ENCODE data around the gene EPN3. TPM values are rescaled to one million over a fixed set of nuclear protein-coding genes. Genes with fewer than 3 reads are reported as not detected.

EPN3 gene
- total RNA-seq, 4 donors from 2014 or later: 30.3 to 110 (median 78.5) TPM

DNA sequence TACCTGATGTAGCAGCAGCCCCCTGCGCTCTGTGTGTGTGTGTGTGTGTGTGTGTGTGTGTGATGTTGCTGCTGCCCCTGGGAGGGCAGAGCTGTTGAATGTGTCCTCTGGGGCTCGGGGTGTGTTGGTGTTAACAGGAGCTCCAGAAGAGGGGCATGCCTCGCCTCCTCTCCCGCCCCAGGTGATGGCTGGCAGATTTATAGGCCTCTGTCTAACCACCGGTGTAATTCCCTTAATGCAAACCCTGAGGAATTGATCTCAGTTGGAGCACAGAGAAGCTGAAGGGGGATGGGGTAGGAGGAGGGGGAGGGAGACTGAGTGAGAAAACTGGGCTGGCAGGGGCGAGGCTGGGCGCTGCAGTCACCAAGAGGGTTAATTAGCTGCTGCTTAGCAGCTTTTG lies 38.0 kb downstream of the EPN3 start:
- WGBS: 79% methylated on average over 6 of the region's 7 CpGs
- DNase-seq (ENCODE audit: low spot score in 2 of 2): no peak
- Histone ChIP-seq H3K9me3 (no peaks in the 10 kb centered on the region), H3K27me3 (peaks cover under 1% of the 10 kb centered on the region), H3K27ac (no peak overlapping the region), H3K4me3 (no peak overlapping the region), H3K36me3 (no peaks in the 10 kb centered on the region), H3K4me1 (peaks cover 3% of the 10 kb centered on the region)
- TF ChIP-seq EP300 (IDR thresholded peaks at IDR 0.05): no peak
- TF ChIP-seq, protein P1, sequence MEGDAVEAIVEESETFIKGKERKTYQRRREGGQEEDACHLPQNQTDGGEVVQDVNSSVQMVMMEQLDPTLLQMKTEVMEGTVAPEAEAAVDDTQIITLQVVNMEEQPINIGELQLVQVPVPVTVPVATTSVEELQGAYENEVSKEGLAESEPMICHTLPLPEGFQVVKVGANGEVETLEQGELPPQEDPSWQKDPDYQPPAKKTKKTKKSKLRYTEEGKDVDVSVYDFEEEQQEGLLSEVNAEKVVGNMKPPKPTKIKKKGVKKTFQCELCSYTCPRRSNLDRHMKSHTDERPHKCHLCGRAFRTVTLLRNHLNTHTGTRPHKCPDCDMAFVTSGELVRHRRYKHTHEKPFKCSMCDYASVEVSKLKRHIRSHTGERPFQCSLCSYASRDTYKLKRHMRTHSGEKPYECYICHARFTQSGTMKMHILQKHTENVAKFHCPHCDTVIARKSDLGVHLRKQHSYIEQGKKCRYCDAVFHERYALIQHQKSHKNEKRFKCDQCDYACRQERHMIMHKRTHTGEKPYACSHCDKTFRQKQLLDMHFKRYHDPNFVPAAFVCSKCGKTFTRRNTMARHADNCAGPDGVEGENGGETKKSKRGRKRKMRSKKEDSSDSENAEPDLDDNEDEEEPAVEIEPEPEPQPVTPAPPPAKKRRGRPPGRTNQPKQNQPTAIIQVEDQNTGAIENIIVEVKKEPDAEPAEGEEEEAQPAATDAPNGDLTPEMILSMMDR (IDR thresholded peaks at IDR 0.05): no peak
- TF ChIP-seq POLR2A (IDR thresholded peaks at IDR 0.05): no peak
- no peak for TF ChIP-seq POLR2AphosphoS5 (IDR thresholded peaks at IDR 0.05)

DNA sequence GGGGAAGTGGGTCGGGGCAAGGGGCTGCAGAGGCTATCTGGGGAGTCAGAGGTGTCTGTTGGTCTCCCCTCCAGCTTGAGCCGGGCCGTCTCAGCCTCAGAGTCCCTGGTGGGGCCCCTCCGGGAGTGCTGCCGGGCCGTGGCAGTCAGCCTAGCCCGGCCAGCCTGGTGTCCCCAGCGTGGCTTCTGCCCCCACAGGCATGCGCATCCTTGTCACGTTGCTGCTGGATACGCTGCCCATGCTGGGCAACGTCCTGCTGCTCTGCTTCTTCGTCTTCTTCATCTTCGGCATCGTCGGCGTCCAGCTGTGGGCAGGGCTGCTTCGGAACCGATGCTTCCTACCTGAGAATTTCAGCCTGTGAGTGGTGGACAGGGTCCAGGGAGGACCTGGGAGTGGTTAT lies 39.1 kb downstream of the EPN3 start:
- Histone ChIP-seq H3K36me3 (no peaks in the 10 kb centered on the region), H3K4me3 (no peak overlapping the region), H3K27ac (no peak overlapping the region), H3K4me1 (no peaks in the 10 kb centered on the region), H3K9me3 (no peaks in the 10 kb centered on the region), H3K27me3 (no peaks in the 10 kb centered on the region)
- whole genome bisulfite sequencing: 83% methylated on average over 7 of the region's 19 CpGs
- no peak for DNase-seq (ENCODE audit: low spot score in 2 of 2)
- TF ChIP-seq, protein P1 (IDR thresholded peaks at IDR 0.05): no peak
- no peak for TF ChIP-seq POLR2AphosphoS5 (IDR thresholded peaks at IDR 0.05)
- no peak for TF ChIP-seq POLR2A (IDR thresholded peaks at IDR 0.05)
- no peak for TF ChIP-seq EP300 (IDR thresholded peaks at IDR 0.05)

DNA sequence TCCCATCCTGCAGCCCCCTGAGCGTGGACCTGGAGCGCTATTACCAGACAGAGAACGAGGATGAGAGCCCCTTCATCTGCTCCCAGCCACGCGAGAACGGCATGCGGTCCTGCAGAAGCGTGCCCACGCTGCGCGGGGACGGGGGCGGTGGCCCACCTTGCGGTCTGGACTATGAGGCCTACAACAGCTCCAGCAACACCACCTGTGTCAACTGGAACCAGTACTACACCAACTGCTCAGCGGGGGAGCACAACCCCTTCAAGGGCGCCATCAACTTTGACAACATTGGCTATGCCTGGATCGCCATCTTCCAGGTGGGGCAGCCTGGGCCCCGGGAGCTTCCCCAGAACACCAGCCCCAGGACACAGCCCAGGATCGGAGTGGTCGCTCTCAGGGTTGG lies 40.0 kb downstream of the EPN3 start:
- WGBS: 96% methylated on average over 20 of the region's 20 CpGs
- Histone ChIP-seq H3K27ac (no peak overlapping the region), H3K9me3 (no peaks in the 10 kb centered on the region), H3K4me1 (no peaks in the 10 kb centered on the region), H3K4me3 (no peak overlapping the region), H3K36me3 (no peaks in the 10 kb centered on the region), H3K27me3 (no peaks in the 10 kb centered on the region)
- TF ChIP-seq POLR2AphosphoS5 (IDR thresholded peaks at IDR 0.05) (no peak), EP300 (IDR thresholded peaks at IDR 0.05) (no peak)
- TF ChIP-seq, protein P1 (IDR thresholded peaks at IDR 0.05): no peak
- no peak for DNase-seq (ENCODE audit: low spot score in 2 of 2)

DNA sequence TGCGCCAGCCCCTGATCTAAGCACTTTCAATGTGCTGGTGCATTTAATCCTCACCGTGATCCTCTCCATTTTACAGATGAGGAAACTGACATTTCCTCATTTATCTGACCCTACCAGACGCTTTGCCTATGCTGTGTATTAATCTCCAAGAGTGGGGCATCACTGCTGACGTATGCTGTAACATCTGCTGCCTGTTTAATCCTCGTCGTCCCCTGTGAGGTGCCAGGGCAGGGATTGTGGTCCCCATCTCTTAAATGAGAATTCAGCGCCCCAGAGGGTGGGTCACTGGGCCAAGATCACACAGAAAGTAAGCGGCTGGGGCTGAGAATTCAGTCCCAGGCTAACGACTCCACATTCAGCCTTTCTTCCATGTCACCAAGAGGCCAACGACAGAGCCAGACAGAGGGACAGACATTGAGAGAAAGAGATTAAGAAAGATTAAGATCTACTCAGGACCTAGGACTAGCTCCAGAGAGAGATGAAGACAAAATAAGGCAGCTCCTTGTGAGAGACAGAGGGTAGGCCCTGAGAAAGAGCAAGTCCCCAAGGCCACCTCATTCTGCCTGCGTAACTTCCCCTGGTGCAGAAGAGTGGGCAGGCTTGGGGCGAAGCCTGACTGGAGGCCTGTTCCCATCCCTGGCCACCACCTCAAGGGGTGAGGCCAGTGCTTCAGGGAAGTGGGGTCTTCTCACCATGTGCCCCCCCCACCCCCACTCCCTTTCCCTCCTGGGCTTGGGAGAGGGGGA lies 41.5 kb downstream of the EPN3 start:
- Histone ChIP-seq H3K9me3 (no peaks in the 10 kb centered on the region), H3K27ac (no peak overlapping the region), H3K27me3 (no peaks in the 10 kb centered on the region), H3K4me3 (no peak overlapping the region), H3K4me1 (no peaks in the 10 kb centered on the region), H3K36me3 (no peaks in the 10 kb centered on the region)
- TF ChIP-seq, protein P1 (IDR thresholded peaks at IDR 0.05): no peak
- TF ChIP-seq POLR2AphosphoS5 (IDR thresholded peaks at IDR 0.05) (no peak), POLR2A (IDR thresholded peaks at IDR 0.05) (no peak), EP300 (IDR thresholded peaks at IDR 0.05) (no peak)
- DNase-seq (ENCODE audit: low spot score in 2 of 2): no peak
- 90% methylated on average over 12 of the region's 12 CpGs for WGBS

DNA sequence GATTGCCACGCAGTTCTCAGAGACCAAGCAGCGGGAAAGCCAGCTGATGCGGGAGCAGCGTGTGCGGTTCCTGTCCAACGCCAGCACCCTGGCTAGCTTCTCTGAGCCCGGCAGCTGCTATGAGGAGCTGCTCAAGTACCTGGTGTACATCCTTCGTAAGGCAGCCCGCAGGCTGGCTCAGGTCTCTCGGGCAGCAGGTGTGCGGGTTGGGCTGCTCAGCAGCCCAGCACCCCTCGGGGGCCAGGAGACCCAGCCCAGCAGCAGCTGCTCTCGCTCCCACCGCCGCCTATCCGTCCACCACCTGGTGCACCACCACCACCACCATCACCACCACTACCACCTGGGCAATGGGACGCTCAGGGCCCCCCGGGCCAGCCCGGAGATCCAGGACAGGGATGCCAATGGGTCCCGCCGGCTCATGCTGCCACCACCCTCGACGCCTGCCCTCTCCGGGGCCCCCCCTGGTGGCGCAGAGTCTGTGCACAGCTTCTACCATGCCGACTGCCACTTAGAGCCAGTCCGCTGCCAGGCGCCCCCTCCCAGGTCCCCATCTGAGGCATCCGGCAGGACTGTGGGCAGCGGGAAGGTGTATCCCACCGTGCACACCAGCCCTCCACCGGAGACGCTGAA lies 43.2 kb downstream of the EPN3 start:
- 86% methylated on average over 31 of the region's 33 CpGs for WGBS
- Histone ChIP-seq H3K27me3 (peaks cover 8% of the 10 kb centered on the region), H3K9me3 (no peaks in the 10 kb centered on the region), H3K36me3 (no peaks in the 10 kb centered on the region), H3K27ac (no peak overlapping the region), H3K4me1 (no peaks in the 10 kb centered on the region), H3K4me3 (no peak overlapping the region)
- TF ChIP-seq POLR2AphosphoS5 (IDR thresholded peaks at IDR 0.05): no peak
- TF ChIP-seq, protein P1 (IDR thresholded peaks at IDR 0.05): no peak
- no peak for TF ChIP-seq EP300 (IDR thresholded peaks at IDR 0.05)
- TF ChIP-seq POLR2A (IDR thresholded peaks at IDR 0.05): no peak
- no peak for DNase-seq (ENCODE audit: low spot score in 2 of 2)

Measured in suprapubic skin (tissue), 4 donors.